Effector CD4-positive, alpha-beta T cell (primary cell): ENCODE data around the gene LRIT3.

Experiments
- DNase-seq: peaks from one replicate; pipeline ENCODE4 v3.0.0-alpha.2; 2020

LRIT3 gene

GRCh38 chr4:109912706-109913595 lies 65.0 kb downstream of the LRIT3 start, which contains the start of gene EGF:
Gene EGF (plus strand): TSS chr4:109912883. CDS start chr4:109913336, 453 bp downstream.
- DNase-seq, result no peak

- DNase-seq, result no peak
These were observed 65.8 kb downstream of the LRIT3 start for GRCh38 chr4:109913596-109914241.

GRCh38 chr4:109914322-109914721 lies 66.4 kb downstream of the LRIT3 start:
- DNase-seq, result no peak

DNA sequence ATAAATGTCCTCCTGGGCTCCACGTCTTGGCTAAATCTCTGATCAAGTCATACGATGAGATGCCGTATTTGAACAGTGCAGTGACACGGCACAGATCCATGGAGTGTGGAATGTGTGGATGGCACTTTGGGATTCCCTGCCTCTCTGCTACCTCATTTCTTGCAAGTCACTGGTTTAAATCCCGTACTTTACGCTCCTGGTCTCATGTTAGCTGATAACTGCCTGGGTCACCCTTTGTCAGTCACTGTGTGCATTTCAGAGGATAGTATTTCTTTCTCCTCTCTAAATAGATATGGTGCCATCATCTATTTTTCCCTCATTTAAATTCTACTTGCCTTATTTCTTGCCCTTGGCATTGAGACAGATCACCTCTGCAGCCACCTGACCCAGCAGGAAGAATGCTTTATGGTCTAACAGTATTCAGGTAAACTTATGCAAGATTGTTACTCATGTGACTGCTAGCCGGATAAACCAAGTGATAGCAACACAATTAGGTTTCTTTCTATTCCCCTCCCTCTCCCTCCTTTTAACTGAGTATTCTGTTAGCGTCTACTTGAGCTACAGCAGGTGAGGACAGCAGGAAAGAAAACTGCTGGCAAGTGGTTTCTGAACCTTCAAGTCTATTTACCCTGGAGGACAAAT lies 67.6 kb downstream of the LRIT3 start:
- DNase-seq, result no peak

GRCh38 chr4:109916027-109916409 lies 68.1 kb downstream of the LRIT3 start:
- no peak for DNase-seq

DNA sequence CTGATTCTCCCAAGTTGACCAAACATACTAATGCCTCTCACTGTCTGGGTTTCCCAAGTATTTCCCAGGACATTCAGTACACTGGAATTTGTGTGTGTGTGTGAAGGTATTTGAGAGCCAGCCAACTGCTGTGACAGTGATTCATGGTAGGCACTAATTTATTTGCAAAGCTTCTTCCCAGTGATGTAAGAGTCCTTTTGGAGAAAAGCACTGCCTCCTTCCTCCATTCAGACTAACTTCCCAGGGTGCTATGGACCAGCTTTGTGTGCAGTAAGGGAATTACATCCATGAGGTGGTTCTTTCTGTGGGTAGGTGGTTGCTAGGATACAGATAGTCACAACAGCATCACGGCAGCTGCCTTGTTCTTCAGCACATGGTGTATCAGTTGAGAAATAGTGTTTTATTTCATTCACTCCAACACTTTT lies 73.5 kb downstream of the LRIT3 start:
- no peak for DNase-seq
